ENCODE data around the gene ADCK1. TPM values are rescaled to one million over a fixed set of nuclear protein-coding genes. Genes with fewer than 3 reads are reported as not detected.
"Not testable (repeated sequence)": the region's sequence is repeated elsewhere in the genome, so short reads cannot be mapped to it uniquely, and the experiment has no call there.

Gene ADCK1
- total RNA-seq, 2 donors from 2014 or later: 10.2 to 11.0 TPM

- intact Hi-C loops (cut with DNase I, micrococcal nuclease): no loop called here
- ATAC-seq: no peak
These were observed 83.9 kb downstream of the ADCK1 start for GRCh38 chr14:77883847-77884238.

GRCh38 chr14:77885367-77885766, 85.5 kb downstream of the ADCK1 start:
- intact Hi-C loops (cut with DNase I, micrococcal nuclease): no loop called here
- DNase-seq (no peak), ATAC-seq (no peak)

More at GRCh38 chr14:77883847-77884238, 83.9 kb downstream of the ADCK1 start:
- DNase-seq: no peak

GRCh38 chr14:77886010-77886409, 86.1 kb downstream of the ADCK1 start:
- intact Hi-C loops (cut with DNase I, micrococcal nuclease): no loop called here
- DNase-seq: no peak
- ATAC-seq: no peak

GRCh38 chr14:77888903-77889302, 89.0 kb downstream of the ADCK1 start:
- intact Hi-C loops (cut with DNase I, micrococcal nuclease); ATAC-seq; DNase-seq: not testable (repeated sequence)

GRCh38 chr14:77889971-77890442, 90.1 kb downstream of the ADCK1 start:
- ATAC-seq: no peak
- intact Hi-C loops (cut with DNase I, micrococcal nuclease): no loop called here
- no peak for DNase-seq

GRCh38 chr14:77890873-77891272, 91.0 kb downstream of the ADCK1 start:
- ATAC-seq (no peak), DNase-seq (no peak)
- intact Hi-C loops (cut with DNase I, micrococcal nuclease): no loop called here

- DNase-seq (no peak), ATAC-seq (no peak)
- intact Hi-C loops (cut with DNase I, micrococcal nuclease): no loop called here
These were observed 92.5 kb downstream of the ADCK1 start for GRCh38 chr14:77892381-77892871.

GRCh38 chr14:77892890-77893484, 93.1 kb downstream of the ADCK1 start:
- intact Hi-C loops (cut with DNase I, micrococcal nuclease): no loop called here
- ATAC-seq: no peak
- DNase-seq: no peak

- intact Hi-C loops (cut with DNase I, micrococcal nuclease): no loop called here
These were observed 97.5 kb downstream of the ADCK1 start for GRCh38 chr14:77897374-77897773.

GRCh38 chr14:77902811-77903210, 102.9 kb downstream of the ADCK1 start:
- intact Hi-C loops (cut with DNase I, micrococcal nuclease): no loop called here
- ATAC-seq: no peak
- no peak for DNase-seq

More at GRCh38 chr14:77897374-77897773, 97.5 kb downstream of the ADCK1 start:
- no peak for ATAC-seq
- no peak for DNase-seq

- intact Hi-C loops (cut with DNase I, micrococcal nuclease): no loop called here
- DNase-seq: no peak
- no peak for ATAC-seq
These were observed 103.3 kb downstream of the ADCK1 start for GRCh38 chr14:77903221-77903620.

- intact Hi-C loops (cut with DNase I, micrococcal nuclease): no loop called here
- DNase-seq (no peak), ATAC-seq (no peak)
These were observed 104.2 kb downstream of the ADCK1 start for GRCh38 chr14:77903937-77904617.

GRCh38 chr14:77906446-77906845, 106.5 kb downstream of the ADCK1 start:
- ATAC-seq (no peak), DNase-seq (no peak)
- intact Hi-C loops (cut with DNase I, micrococcal nuclease): no loop called here

- DNase-seq (no peak), ATAC-seq (no peak)
- intact Hi-C loops (cut with DNase I, micrococcal nuclease): no loop called here
These were observed 108.9 kb downstream of the ADCK1 start for GRCh38 chr14:77908847-77909246.

- intact Hi-C loops (cut with DNase I, micrococcal nuclease): no loop called here
- ATAC-seq: no peak
- no peak for DNase-seq
These were observed 110.0 kb downstream of the ADCK1 start for GRCh38 chr14:77909911-77910310.

- no peak for DNase-seq
- no peak for ATAC-seq
- intact Hi-C loops (cut with DNase I, micrococcal nuclease): no loop called here
These were observed 110.6 kb downstream of the ADCK1 start for GRCh38 chr14:77910506-77910905.

GRCh38 chr14:77911356-77911755, 111.4 kb downstream of the ADCK1 start:
- intact Hi-C loops (cut with DNase I, micrococcal nuclease): no loop called here
- no peak for DNase-seq
- no peak for ATAC-seq

GRCh38 chr14:77912754-77913556, 113.0 kb downstream of the ADCK1 start:
- no peak for DNase-seq
- ATAC-seq: no peak
- intact Hi-C loops (cut with DNase I, micrococcal nuclease): no loop called here

- ATAC-seq: no peak
- intact Hi-C loops (cut with DNase I, micrococcal nuclease): no loop called here
- DNase-seq: no peak
These were observed 114.3 kb downstream of the ADCK1 start for GRCh38 chr14:77914073-77914721.
